HG03442 (cell line): ENCODE data around the gene CNPY1.
"Not testable (repeated sequence)": the region's sequence is repeated elsewhere in the genome, so short reads cannot be mapped to it uniquely, and the experiment has no call there.

ENCODE experiments used
- ATAC-seq: cut with Tn5 transposase; IDR thresholded peaks from one replicate; pipeline ENCODE4 v1.9.1; 2021; ENCODE audit warnings: mild to moderate bottlenecking, moderate library complexity; ENCODE audit not compliant: unreplicated experiment

CNPY1 gene

DNA sequence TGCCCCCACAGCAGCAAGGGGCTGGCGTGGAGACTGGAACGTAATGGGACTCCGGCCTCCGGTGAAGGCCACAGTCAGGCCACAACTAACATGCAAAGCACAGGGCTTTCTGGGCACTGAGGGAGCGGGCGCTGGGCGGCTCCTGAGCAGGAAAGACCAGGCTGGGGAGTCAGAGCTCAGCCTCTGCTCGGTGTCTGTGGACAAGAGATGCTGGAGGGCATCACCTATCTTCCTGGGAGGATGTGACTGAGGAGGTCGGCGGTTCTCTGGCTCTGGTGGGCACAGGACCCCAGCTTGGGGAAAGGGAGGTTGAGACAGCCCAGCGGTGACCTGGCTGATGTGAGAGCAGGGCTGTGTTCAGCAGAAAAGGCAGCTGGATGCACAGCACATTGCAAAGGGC, 11.7 kb downstream of the CNPY1 start:
- ATAC-seq: no peak

DNA sequence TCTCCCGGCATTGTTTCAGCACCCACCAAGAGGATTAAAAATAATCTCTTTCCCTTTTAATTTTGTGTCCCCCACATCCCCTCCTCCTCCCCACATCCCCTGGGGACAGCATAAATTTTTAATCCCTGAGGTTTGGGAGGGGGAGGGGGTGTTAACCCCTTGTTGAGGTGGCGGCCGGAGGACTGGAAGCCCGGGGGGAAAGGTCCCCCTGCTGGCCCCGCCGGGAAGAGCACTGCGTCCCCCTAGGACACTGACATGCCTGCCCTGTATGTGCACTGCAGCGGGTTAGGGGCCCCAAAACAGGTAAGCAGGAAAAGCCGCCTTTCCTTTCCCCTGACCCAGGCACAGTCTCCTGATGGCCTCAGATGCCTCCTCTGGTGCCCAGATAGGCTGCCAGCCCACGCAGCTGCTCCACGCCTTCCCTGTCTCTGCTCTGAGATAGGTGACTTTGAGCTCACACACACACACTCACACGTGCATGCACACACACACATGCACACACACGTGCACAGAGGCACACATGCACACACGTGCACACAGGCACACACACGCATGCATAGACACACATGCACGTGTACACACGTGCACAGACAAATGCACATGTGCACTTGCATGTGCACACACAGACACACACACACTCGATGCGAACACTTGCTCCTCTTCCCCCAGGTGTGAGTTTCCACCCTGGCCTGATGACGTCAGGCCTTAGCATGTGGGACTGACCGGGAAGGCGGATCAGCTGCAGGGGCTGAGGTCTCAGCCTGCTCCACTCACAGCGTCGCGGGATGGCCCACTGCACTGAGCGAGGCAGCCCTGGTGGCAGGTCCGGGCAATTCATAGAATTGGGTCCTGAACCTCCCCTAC, 12.3 kb downstream of the CNPY1 start:
- ATAC-seq: no peak

- ATAC-seq: no peak
These were observed 13.1 kb downstream of the CNPY1 start for GRCh38 chr7:155533120-155533826.

GRCh38 chr7:155532792-155533119, 13.6 kb downstream of the CNPY1 start:
- ATAC-seq: no peak

DNA sequence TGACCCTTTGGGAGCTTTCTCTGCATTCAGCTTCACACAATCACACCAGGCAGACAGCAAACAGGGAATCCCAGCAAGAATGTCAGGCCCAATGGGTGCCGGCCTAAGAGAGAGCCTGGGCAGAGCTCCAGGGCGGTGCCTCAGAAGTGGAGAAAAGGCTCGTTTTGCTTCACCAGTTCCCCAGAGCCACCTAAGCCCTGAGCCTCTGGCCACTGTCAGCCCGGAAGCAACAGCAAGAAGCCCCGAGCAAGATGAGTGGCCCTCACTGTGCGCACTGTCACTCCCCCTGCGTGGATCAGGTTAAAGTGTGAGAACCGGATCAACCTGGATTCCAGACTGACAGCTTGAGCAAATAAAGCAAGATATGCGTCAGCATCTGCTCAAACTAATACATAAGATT, 14.7 kb downstream of the CNPY1 start:
- no peak for ATAC-seq

DNA sequence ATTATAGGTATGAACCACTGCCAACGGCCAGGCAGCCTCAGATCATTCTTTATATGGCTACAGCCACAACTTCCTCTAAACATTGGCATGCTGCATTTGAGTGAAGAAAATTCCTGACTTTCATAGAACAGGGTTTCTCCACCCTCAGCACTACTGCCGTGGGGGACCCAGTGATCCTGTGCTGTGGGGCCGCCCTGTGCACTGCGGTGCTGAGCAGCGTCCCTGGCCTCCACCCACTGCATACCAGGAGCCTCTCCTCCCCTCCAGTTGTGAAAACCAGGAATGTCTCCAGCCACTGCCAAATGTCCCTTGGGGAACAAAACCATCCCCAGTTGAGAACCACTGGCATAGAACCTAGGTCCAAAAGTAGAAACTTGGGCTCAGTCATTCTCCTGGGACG, 15.8 kb downstream of the CNPY1 start:
- ATAC-seq: no peak

GRCh38 chr7:155529845-155530244, 16.5 kb downstream of the CNPY1 start:
- ATAC-seq: no peak

DNA sequence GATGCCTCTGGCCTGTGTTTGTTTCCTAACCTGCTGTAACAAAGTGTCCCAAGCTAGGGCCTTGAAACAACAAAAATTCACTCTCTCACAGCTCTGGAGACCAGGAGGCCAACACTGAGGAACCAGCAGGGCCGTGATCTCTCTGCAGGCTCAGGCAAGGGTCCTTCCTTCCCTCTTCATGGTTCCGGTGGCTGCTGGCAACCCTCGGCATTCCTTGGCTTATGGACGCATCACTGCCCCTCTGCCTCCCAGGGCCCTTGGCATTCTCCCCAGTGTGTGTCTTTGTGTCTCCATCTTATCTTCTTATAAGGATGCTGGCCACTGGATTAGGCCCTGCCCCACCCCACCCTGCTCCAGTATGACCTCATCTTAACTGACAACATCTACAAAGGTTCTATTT, 17.0 kb downstream of the CNPY1 start:
- ATAC-seq: no peak

GRCh38 chr7:155527664-155528063, 18.7 kb downstream of the CNPY1 start:
- ATAC-seq: no peak

- no peak for ATAC-seq
These were observed 20.1 kb downstream of the CNPY1 start for GRCh38 chr7:155526225-155526624.

GRCh38 chr7:155524018-155524556, 22.3 kb downstream of the CNPY1 start:
- no peak for ATAC-seq

DNA sequence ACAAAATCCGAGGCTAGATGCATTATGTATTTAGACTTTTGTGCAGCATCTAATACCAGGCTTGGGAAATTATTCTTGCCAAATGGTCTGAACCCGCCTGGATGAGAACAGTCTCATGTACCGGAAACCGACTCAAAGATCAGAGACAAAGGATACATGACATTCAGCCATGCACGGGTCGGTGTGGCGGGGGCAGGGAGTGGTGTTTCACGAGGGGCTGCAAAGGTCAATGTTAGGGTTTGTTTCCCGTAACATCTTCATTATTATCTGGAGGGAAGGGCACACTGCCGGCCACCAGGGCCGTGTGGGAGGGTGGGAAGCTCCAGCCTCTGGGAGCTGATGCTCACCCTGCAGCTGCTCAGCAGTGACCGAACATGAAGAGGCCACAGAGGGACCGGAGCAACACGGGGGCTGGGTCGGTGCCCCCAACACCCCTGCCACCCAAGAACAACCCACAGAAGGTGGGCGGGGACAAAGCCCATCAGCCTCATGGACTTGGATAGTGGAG, 23.1 kb downstream of the CNPY1 start:
- no peak for ATAC-seq

- ATAC-seq: no peak
These were observed 24.5 kb downstream of the CNPY1 start for GRCh38 chr7:155521743-155522398.

GRCh38 chr7:155521007-155521742, 25.2 kb downstream of the CNPY1 start:
- no peak for ATAC-seq

DNA sequence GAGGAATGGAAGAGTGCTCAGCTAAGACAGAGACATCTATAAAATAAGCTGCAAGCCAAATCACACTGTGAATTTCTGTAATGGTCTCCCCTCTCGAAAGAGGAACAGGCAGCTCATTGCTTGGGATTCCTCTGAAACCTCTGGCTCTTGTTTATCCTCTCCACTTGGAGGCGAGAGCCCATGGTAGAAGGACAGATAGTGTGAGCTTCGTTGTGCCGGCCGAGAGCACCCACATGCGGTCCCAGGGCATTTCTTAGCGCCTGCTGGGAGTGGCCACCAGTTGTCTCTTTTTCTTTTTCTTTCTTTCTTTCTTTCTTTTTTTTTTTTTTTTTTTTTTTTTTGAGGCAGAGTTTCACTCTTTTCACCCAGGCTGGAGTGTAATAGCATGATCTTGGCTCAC, 26.2 kb downstream of the CNPY1 start:
- no peak for ATAC-seq

- not testable (repeated sequence) for ATAC-seq
These were observed 27.0 kb downstream of the CNPY1 start for GRCh38 chr7:155519358-155519757.

DNA sequence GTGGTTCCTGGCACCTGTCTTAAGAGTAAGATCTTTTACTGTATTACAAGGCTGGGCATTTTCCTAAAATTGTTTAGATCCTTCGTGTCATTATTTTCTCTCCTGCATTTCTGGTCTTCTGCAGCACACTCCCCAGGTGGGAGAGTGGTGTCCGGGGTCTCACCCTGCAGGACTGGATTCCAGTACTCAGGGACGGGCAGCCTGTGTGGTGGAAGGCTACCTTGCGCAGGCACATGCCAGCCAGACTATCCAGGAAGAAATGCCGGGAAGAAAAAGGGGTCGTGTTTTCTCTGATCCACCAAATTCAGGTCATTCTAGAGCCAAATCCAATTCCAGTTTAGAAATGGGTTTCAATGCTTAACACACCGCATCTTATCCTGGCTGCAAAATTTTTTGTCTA, 27.7 kb downstream of the CNPY1 start:
- ATAC-seq: no peak

GRCh38 chr7:155517969-155518368, 28.4 kb downstream of the CNPY1 start:
- ATAC-seq: no peak

- ATAC-seq: no peak
These were observed 28.9 kb downstream of the CNPY1 start for GRCh38 chr7:155517452-155517851.

DNA sequence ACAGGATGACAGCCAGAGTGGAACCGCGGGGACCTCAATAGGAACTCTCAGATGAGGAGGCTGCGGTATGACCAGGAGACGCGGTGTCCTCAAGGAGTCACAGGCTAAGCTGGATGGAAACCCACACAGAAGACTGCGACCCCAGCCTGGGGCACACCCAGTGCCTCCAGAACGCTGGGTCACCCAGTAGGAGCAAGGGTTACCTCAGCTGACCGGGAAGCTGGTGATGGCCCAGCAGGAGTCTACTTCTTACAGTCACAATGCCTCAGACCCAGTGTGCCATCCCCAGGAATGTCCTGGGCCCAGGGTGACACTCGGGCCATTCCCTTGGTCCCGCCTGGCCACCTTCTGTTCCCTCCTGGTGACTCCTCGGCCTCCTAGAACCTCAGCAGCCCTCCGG, 29.9 kb downstream of the CNPY1 start:
- no peak for ATAC-seq

GRCh38 chr7:155515318-155515717, 31.0 kb downstream of the CNPY1 start:
- ATAC-seq: no peak
